Pancreas (tissue), 10 donors: ENCODE measurements around the gene PAXIP1. TPM values are rescaled to one million over a fixed set of nuclear protein-coding genes. Genes with fewer than 3 reads are reported as not detected.

Experiments used
- ATAC-seq, 4 donors: fragments of 200-7000 bp; cut with Tn5 transposase; one replicate each; pipeline versions ENCODE4 v1.8.0 to v1.9.1; 2020; ENCODE audit warnings: mild to moderate bottlenecking in 4 of 4, moderate library complexity in 4 of 4
- DNase-seq, 6 donors: peaks; one replicate each; pipeline ENCODE4 v3.0.0-alpha.2; 2020
- FAIRE-seq: peaks from 2 replicates; lab custom pipeline; 2012; peaks lifted over from hg19 to GRCh38; lab: Jason Lieb, UNC
- H3K27ac ChIP-seq, 4 donors: fragments of 200-600 bp; sonication (generic); 1 replicate in 3 of 4; 2 replicates in 1 of 4; pipeline versions ENCODE4 v1.5.0 to v1.8.0; 2020
- H3K27me3 ChIP-seq, 4 donors: fragments of 200-600 bp; one replicate each; pipeline ENCODE4 v1.8.0; 2021
- H3K36me3 ChIP-seq, 3 donors: fragments of 200-600 bp; sonication (generic) in 1 of 3; one replicate each; pipeline versions ENCODE4 v1.5.0 to v1.8.0; 2020 to 2021
- H3K4me1 ChIP-seq, 3 donors: fragments of 200-600 bp; one replicate each; pipeline ENCODE4 v1.8.0; 2021
- H3K4me3 ChIP-seq, 4 donors: fragments of 200-600 bp; sonication (generic) in 2 of 4; one replicate each; pipeline versions ENCODE4 v1.5.0 to v1.8.0; 2020 to 2021
- H3K9me3 ChIP-seq, 4 donors: fragments of 200-600 bp; one replicate each; pipeline ENCODE4 v1.8.0; 2021
- WGBS, 2 donors: extraction: QIAGEN DNeasy Blood & Tissue Kit; methylation state at CpG; one replicate each; pipeline ENCODE4 v1.1.7; 2013; 5-methylcytosine and 5-hydroxymethylcytosine counted together
- intact Hi-C, 3 donors: fragments of 100-400 bp; cut with DNase I; formaldehyde crosslinking; loops; one replicate each; pipeline versions ENCODE4 v1.11.1 to v1.14.2; 2022
- polyA plus RNA-seq, 2 donors: library from polyadenylated mRNA; stranded (reverse); fragments of 200-250 nt; gene quantifications; one replicate each; pipeline ENCODE4 v1.2.3, GENCODE V29; 2013
- total RNA-seq, 6 donors: library from RNA; stranded (reverse); fragmentation: NEBNext Ultra II Directional in 4 of 6; extraction: Animal tissue kit (Norgen Biotek cat#: 25700) in 4 of 6; gene quantifications; one replicate each; pipeline versions ENCODE4 v1.2.1 to v1.2.4, GENCODE V29; 2021 to 2023
- TF ChIP-seq, protein P1 (sequence below), 4 donors: fragments of 200-600 bp; sonication (generic) in 3 of 4; IDR thresholded peaks; one replicate each; pipeline versions ENCODE4 v1.5.0 to v1.8.0; 2021; ENCODE audit warnings: antibody characterized with exemption in 4 of 4
- donor health status: healthy with polysubstance abuse.
- donor health status: DM: no; HTN: no; CAD: no; lungs with moderate emphysema.
- donor health status: DM: no; HTN: no; CAD: no.
- donor health status: control.
- donor health status: control.
- donor health status: Bipolar disorder and iron deficiency.
- donor health status: DM: yes; HTN: yes; CAD: no.
- donor health status: DM: no; HTN: no; CAD: no.
- donor health status: DM: no; HTN: no; CAD: no.
- donor health status: DM: yes; HTN: yes; CAD: no.

The PAXIP1 gene
- total and polyA plus RNA-seq, 8 donors: 3.2 to 6.2 (median 4.5) TPM

DNA sequence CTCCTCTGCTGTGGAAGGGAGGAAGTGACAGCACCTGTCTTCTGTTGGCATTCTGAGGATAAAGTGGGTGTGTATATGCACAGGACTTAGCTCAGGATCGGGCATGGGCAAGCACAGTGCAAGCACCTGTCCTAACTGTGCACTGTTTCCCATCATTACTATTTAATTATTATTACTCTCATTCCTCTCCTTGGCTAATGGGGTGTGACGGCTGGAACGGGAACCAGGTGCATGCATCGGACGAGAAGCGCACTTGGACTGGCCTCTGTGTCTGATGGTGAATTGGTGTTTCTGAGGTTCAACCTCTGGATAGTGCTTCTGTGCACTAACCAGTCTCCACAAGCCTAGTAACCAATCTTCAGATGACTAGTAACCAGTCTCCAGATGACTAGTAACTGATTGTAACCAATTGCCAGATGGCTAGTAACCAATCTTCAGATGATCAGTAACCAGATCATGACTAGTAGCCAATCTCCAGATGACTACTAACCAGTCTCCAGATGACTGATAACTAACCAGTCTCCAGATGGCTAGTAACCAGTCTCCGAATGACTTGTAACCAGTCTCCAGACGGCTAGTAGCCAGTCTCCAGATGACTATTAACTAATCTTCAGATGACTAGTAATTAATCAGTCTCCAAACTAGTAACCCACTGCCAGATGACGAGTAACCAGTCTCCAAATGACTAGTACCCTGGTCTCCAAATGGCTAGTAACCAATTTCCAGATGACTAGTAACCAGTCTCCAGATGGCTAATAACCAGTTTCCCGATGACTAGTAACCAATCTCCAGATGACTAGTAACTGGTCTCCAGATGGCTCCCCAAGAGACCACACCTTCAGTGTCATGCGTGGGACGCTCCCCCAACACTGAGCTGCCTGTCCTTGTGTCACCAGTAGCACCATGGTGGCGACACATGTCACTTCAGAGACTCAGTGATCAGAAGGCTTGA lies 85.8 kb downstream of the PAXIP1 start:
- intact Hi-C loops: loop anchor here in 1 of 3 donors (10.0 kb wide), 1 partner anchor 438 kb away; no protein-coding TSS in a partner anchor
- 91 to 93% methylated on average over 13 of the region's 13 CpGs for WGBS, 2 donors
- no peak overlapping the region for H3K27ac ChIP-seq
- H3K9me3 ChIP-seq: no peaks in the 10 kb centered on the region
- DNase-seq: no peak
- TF ChIP-seq, protein P1, sequence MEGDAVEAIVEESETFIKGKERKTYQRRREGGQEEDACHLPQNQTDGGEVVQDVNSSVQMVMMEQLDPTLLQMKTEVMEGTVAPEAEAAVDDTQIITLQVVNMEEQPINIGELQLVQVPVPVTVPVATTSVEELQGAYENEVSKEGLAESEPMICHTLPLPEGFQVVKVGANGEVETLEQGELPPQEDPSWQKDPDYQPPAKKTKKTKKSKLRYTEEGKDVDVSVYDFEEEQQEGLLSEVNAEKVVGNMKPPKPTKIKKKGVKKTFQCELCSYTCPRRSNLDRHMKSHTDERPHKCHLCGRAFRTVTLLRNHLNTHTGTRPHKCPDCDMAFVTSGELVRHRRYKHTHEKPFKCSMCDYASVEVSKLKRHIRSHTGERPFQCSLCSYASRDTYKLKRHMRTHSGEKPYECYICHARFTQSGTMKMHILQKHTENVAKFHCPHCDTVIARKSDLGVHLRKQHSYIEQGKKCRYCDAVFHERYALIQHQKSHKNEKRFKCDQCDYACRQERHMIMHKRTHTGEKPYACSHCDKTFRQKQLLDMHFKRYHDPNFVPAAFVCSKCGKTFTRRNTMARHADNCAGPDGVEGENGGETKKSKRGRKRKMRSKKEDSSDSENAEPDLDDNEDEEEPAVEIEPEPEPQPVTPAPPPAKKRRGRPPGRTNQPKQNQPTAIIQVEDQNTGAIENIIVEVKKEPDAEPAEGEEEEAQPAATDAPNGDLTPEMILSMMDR (IDR thresholded peaks at IDR 0.05): no peak
- H3K4me1 ChIP-seq: peaks cover 0 to 17% (median 9%) of the 10 kb centered on the region in 3 donors
- no peaks in the 10 kb centered on the region for H3K27me3 ChIP-seq
- no peak for ATAC-seq
- no peak overlapping the region for H3K4me3 ChIP-seq
- no peaks in the 10 kb centered on the region for H3K36me3 ChIP-seq
- FAIRE-seq: no peak

DNA sequence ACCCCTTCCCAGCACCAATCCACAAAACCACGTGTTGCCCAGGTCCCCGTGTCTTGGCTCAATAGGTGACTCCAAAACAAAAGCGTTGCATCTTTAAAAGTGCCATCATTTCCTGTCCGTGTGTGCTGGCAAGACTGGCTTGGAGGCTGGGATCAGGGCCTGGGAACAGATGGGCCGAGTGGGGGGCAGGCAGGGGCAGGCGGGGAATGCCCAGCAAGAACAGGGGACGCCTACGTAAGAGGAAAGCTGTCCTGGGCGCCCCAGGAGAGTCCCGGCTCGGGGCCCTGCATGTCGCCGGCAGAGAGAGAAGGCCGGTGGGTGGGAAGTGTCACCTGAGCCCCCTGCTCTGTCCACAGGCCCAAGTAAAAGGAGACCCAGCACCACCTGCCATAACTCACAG lies 86.5 kb downstream of the PAXIP1 start:
- DNase-seq (no peak), FAIRE-seq (no peak), ATAC-seq (no peak)
- WGBS, 2 donors: 89 to 91% methylated on average over 14 of the region's 14 CpGs
- no peak overlapping the region for H3K4me3 ChIP-seq
- TF ChIP-seq, protein P1 (IDR thresholded peaks at IDR 0.05): no peak
- H3K4me1 ChIP-seq: peaks cover 0 to 17% (median 9%) of the 10 kb centered on the region in 3 donors
- H3K27ac ChIP-seq: no peak overlapping the region
- H3K27me3 ChIP-seq: no peaks in the 10 kb centered on the region
- no peaks in the 10 kb centered on the region for H3K36me3 ChIP-seq
- intact Hi-C loops: loop anchor here in 1 of 3 donors (10.0 kb wide), 1 partner anchor 438 kb away; no protein-coding TSS in a partner anchor
- no peaks in the 10 kb centered on the region for H3K9me3 ChIP-seq

DNA sequence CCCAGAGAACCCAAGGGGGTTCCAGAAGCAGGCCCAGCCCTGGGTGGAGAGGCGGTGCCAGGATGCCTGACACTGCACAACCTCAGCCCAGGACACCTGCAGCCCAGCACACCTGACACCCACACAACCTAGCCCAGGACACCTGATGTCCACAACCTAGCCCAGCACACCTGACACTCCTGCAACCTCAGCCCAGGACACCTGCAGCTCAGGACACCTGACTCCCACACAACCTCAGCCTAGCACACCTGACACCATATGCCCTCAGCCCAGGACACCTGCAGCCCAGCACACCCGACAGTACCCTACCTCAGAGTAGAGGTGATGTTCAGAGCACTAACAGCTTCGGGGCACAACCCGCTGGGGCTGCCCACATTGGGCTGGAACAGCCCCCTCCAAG lies 87.3 kb downstream of the PAXIP1 start:
- WGBS, 2 donors: 83 to 90% methylated on average over 4 of the region's 4 CpGs
- intact Hi-C loops: loop anchor here in 1 of 3 donors (10.0 kb wide), 1 partner anchor 439 kb away; no protein-coding TSS in a partner anchor
- FAIRE-seq: no peak
- H3K27ac ChIP-seq: no peak overlapping the region
- H3K27me3 ChIP-seq: no peaks in the 10 kb centered on the region
- TF ChIP-seq, protein P1 (IDR thresholded peaks at IDR 0.05): no peak
- H3K9me3 ChIP-seq: no peaks in the 10 kb centered on the region
- no peak overlapping the region for H3K4me3 ChIP-seq
- H3K36me3 ChIP-seq: no peaks in the 10 kb centered on the region
- H3K4me1 ChIP-seq: peaks cover 0 to 17% (median 9%) of the 10 kb centered on the region in 3 donors
- no peak for DNase-seq
- ATAC-seq: no peak

DNA sequence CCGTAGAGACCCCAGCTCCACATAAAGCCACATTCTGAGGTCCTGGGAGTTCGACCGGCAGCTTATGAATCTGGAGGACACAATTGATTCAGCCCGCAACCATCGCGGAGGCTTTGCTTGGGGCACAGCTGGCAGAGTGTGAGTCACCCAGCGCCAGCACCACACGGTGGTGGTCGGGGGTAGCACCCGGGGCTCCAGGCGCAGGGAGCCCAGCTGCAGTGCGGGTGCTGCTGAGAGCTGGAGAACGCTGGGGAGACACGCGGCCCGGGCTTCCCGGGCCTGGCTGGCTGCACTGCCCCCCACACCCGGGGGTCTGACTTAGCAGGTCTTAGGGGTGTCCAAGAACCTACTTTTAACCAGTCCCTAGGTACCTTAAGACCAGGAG lies 87.9 kb downstream of the PAXIP1 start:
- FAIRE-seq (no peak), DNase-seq (no peak), ATAC-seq (no peak)
- Histone ChIP-seq H3K27ac (no peak overlapping the region), H3K27me3 (no peaks in the 10 kb centered on the region), H3K9me3 (no peaks in the 10 kb centered on the region), H3K4me3 (no peak overlapping the region), H3K4me1 (peaks cover 0 to 13% (median 6%) of the 10 kb centered on the region in 3 donors), H3K36me3 (no peaks in the 10 kb centered on the region)
- 74 to 75% methylated on average over 18 of the region's 18 CpGs for WGBS, 2 donors
- intact Hi-C loops: loop anchor here in 1 of 3 donors (10.0 kb wide), 1 partner anchor 440 kb away; no protein-coding TSS in a partner anchor
- TF ChIP-seq, protein P1 (IDR thresholded peaks at IDR 0.05): no peak
